ENCODE results near the gene PACRG. TPM values are rescaled to one million over a fixed set of nuclear protein-coding genes. Genes with fewer than 3 reads are reported as not detected.

Gene PACRG
- total and polyA plus RNA-seq, 10 of the 15 experiments (the other 5 are each of a cell fraction or from before 2014, with no cell fraction given) = not detected

DNA sequence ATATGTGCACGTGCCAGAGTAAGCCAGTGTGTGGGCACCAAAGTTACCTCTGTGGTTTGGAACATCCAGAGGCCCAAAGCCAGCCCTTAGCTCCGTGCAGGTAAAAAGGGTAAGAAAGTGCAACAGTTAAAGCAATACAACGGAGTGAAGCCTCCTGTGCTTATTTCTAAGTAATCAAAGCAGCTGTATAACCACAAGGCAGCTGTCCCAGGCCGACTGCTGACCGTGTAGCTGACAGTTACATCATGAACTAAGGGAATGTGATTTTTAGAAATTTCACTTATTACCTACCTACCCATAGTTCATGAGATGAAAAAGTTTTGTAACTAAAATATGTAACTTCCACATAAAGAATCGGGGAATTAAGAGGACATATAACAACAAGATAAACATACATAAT lies 565.5 kb downstream of the PACRG start:
- SMC1A ChIA-PET (ENCODE audit: uncharacterized antibody, unreplicated experiment) = no interaction called here
- FAIRE-seq (no peak), ATAC-seq (no peak), DNase-seq (ENCODE audit: low read depth, low spot score) (no peak)
- Histone ChIP-seq H3K36me3 (ENCODE audit: control insufficient read depth in 2 of 2, insufficient read depth in 2 of 2, low read length in 1 of 2) (no peaks in the 10 kb centered on the region), H3K4me1 (ENCODE audit: control insufficient read depth, insufficient read depth, low read length) (no peaks in the 10 kb centered on the region), H3K79me2 (ENCODE audit: control insufficient read depth, insufficient read depth, low read length) (no peaks in the 10 kb centered on the region), H3K9me3 (replicated peaks; ENCODE audit: control insufficient read depth, insufficient read depth, low read length) (no peaks in the 10 kb centered on the region), H3K4me2 (ENCODE audit: control insufficient read depth, insufficient read depth) (no peak overlapping the region), H4K20me1 (ENCODE audit: control insufficient read depth, insufficient read depth) (no peaks in the 10 kb centered on the region), H2AFZ (ENCODE audit: control insufficient read depth, low read depth, low read length) (no peak overlapping the region), H3K27ac (ENCODE audit: control insufficient read depth, insufficient read depth) (no peak overlapping the region), H3K4me3 (no peak overlapping the region), H3K27me3 (replicated peaks in 1 of 2; ENCODE audit: control insufficient read depth in 2 of 2, insufficient read depth in 2 of 2, low read length in 1 of 2) (no peaks in the 10 kb centered on the region; a peak in 2 of 4 replicates), H3K9ac (ENCODE audit: control insufficient read depth, insufficient read depth, low read length) (no peak overlapping the region)
- 9% methylated on average over 6 of the region's 6 CpGs for WGBS (ENCODE audit: insufficient coverage, insufficient replicate concordance, low lambda C conversion rate, missing lambda C conversion rate)
- TF ChIP-seq, protein P1, sequence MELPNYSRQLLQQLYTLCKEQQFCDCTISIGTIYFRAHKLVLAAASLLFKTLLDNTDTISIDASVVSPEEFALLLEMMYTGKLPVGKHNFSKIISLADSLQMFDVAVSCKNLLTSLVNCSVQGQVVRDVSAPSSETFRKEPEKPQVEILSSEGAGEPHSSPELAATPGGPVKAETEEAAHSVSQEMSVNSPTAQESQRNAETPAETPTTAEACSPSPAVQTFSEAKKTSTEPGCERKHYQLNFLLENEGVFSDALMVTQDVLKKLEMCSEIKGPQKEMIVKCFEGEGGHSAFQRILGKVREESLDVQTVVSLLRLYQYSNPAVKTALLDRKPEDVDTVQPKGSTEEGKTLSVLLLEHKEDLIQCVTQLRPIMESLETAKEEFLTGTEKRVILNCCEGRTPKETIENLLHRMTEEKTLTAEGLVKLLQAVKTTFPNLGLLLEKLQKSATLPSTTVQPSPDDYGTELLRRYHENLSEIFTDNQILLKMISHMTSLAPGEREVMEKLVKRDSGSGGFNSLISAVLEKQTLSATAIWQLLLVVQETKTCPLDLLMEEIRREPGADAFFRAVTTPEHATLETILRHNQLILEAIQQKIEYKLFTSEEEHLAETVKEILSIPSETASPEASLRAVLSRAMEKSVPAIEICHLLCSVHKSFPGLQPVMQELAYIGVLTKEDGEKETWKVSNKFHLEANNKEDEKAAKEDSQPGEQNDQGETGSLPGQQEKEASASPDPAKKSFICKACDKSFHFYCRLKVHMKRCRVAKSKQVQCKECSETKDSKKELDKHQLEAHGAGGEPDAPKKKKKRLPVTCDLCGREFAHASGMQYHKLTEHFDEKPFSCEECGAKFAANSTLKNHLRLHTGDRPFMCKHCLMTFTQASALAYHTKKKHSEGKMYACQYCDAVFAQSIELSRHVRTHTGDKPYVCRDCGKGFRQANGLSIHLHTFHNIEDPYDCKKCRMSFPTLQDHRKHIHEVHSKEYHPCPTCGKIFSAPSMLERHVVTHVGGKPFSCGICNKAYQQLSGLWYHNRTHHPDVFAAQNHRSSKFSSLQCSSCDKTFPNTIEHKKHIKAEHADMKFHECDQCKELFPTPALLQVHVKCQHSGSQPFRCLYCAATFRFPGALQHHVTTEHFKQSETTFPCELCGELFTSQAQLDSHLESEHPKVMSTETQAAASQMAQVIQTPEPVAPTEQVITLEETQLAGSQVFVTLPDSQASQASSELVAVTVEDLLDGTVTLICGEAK (IDR thresholded peaks at IDR 0.05; ENCODE audit: borderline replicate concordance) = no peak
- TF ChIP-seq BHLHE40 (IDR thresholded peaks at IDR 0.05; ENCODE audit: borderline replicate concordance in 1 of 2, low read depth in 2 of 2, low read length in 1 of 2) = 0 out of 4 replicates have a peak, but pooled peaks of 1 of the 2 experiments have one; percentile 14
- in situ Hi-C loops (cut with MboI) = no loop called here
- RAD21 ChIA-PET (ENCODE audit: unreplicated experiment) = no interaction called here
- no TSS peak for BruUV-seq (replicated peaks)
- intact Hi-C loops (cut with micrococcal nuclease; ENCODE audit: unreplicated experiment) = no loop called here
- CTCF ChIA-PET = no interaction called here
- POLR2A ChIA-PET = no interaction called here

DNA sequence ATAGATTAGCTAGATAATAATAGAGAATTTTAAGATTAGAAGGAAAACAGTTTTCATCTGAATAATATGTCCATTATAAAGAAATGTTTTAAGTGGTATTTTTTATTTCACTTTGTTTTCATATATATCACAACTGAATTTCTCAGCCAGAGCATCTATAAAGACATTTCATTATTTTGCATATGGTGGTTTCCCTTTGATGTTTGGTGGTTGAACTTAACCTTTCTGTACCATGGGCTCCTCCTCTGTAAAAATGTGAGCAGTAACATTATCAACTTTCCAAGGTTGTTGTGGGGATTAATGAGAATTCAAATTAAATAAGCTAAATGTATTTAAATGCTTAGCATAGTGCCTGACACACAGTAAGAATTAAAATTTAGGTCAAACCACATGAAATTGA lies 567.0 kb downstream of the PACRG start:
- POLR2A ChIA-PET = no interaction called here
- no peak for TF ChIP-seq STAT3 (IDR thresholded peaks at IDR 0.05; ENCODE audit: low read depth, low read length)
- TF ChIP-seq, protein P2, sequence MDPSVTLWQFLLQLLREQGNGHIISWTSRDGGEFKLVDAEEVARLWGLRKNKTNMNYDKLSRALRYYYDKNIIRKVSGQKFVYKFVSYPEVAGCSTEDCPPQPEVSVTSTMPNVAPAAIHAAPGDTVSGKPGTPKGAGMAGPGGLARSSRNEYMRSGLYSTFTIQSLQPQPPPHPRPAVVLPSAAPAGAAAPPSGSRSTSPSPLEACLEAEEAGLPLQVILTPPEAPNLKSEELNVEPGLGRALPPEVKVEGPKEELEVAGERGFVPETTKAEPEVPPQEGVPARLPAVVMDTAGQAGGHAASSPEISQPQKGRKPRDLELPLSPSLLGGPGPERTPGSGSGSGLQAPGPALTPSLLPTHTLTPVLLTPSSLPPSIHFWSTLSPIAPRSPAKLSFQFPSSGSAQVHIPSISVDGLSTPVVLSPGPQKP (IDR thresholded peaks at IDR 0.05; ENCODE audit: low read depth, low read length) = no peak
- TF ChIP-seq BCL11A (IDR thresholded peaks at IDR 0.05; ENCODE audit: low read depth, low read length) = no peak
- TF ChIP-seq EZH2 (IDR thresholded peaks at IDR 0.05; ENCODE audit: borderline replicate concordance, control insufficient read depth, low read depth, low read length) = no peak
- no peak for TF ChIP-seq SMARCA5 (IDR thresholded peaks at IDR 0.05)
- TF ChIP-seq TCF7 (IDR thresholded peaks at IDR 0.05; ENCODE audit: borderline replicate concordance) = no peak
- no peak for TF ChIP-seq TAF1 (IDR thresholded peaks at IDR 0.05; ENCODE audit: borderline replicate concordance, low read depth, low read length)
- TF ChIP-seq ZSCAN29 (IDR thresholded peaks at IDR 0.05) = no peak
- no peak for TF ChIP-seq MXI1 (IDR thresholded peaks at IDR 0.05; ENCODE audit: low read depth, low read length)
- no peak for TF ChIP-seq HDGF (IDR thresholded peaks at IDR 0.05)
- TF ChIP-seq MYB (IDR thresholded peaks at IDR 0.05; ENCODE audit: borderline replicate concordance, low read depth, low read length) = no peak
- TF ChIP-seq SREBF2 (IDR thresholded peaks at IDR 0.05; ENCODE audit: low read length) = no peak
- TF ChIP-seq JUNB (IDR thresholded peaks at IDR 0.05) = no peak

More for the DNA sequence above, 567.0 kb downstream of the PACRG start:
- SMC1A ChIA-PET (ENCODE audit: uncharacterized antibody, unreplicated experiment) = no interaction called here
- intact Hi-C loops (cut with micrococcal nuclease; ENCODE audit: unreplicated experiment) = no loop called here
- DNase-seq (ENCODE audit: low read depth, low spot score) (no peak), ATAC-seq (no peak), FAIRE-seq (no peak)
- H3K79me2 ChIP-seq (ENCODE audit: control insufficient read depth, insufficient read depth, low read length) = no peaks in the 10 kb centered on the region
- RAD21 ChIA-PET (ENCODE audit: unreplicated experiment) = no interaction called here
- CTCF ChIA-PET = interaction anchor here (1.2 kb wide), 1 partner anchor 124 kb away, joined by 4 read pairs; no protein-coding TSS in a partner anchor
- no peaks in the 10 kb centered on the region for H4K20me1 ChIP-seq (ENCODE audit: control insufficient read depth, insufficient read depth)
- no TSS peak for BruUV-seq (replicated peaks)
- H3K4me2 ChIP-seq (ENCODE audit: control insufficient read depth, insufficient read depth) = no peak overlapping the region
- in situ Hi-C loops (cut with MboI) = no loop called here
- no peaks in the 10 kb centered on the region for H3K9me3 ChIP-seq (replicated peaks; ENCODE audit: control insufficient read depth, insufficient read depth, low read length)
- H3K36me3 ChIP-seq (ENCODE audit: control insufficient read depth in 2 of 2, insufficient read depth in 2 of 2, low read length in 1 of 2) = no peaks in the 10 kb centered on the region
- H2AFZ ChIP-seq (ENCODE audit: control insufficient read depth, low read depth, low read length) = no peak overlapping the region
- H3K4me3 ChIP-seq = no peak overlapping the region
- H3K9ac ChIP-seq (ENCODE audit: control insufficient read depth, insufficient read depth, low read length) = no peak overlapping the region
- H3K4me1 ChIP-seq (ENCODE audit: control insufficient read depth, insufficient read depth, low read length) = no peaks in the 10 kb centered on the region
- no peaks in the 10 kb centered on the region; a peak in 2 of 4 replicates for H3K27me3 ChIP-seq (replicated peaks in 1 of 2; ENCODE audit: control insufficient read depth in 2 of 2, insufficient read depth in 2 of 2, low read length in 1 of 2)
- H3K27ac ChIP-seq (ENCODE audit: control insufficient read depth, insufficient read depth) = no peak overlapping the region
